ENCODE measurements around the gene RSPH3. TPM values are rescaled to one million over a fixed set of nuclear protein-coding genes. Genes with fewer than 3 reads are reported as not detected.

Gene RSPH3
- total RNA-seq, 2 experiments from 2014 or later = 0.59 to 1.1 TPM

- Mint-ChIP-seq H3K4me1 (ENCODE audit: low read depth) (peaks cover 9% of the 10 kb centered on the region), H3K4me3 (no peak overlapping the region), H3K27me3 (no peaks in the 10 kb centered on the region), H3K27ac (no peak overlapping the region), H3K9me3 (peaks cover 15% of the 10 kb centered on the region), H3K36me3 (ENCODE audit: low read depth) (peaks cover 32% of the 10 kb centered on the region)
- no peak overlapping the region for H3K4me3 ChIP-seq (ENCODE audit: low read length)
- CTCF ChIA-PET = no interaction called here
- H3K27ac ChIP-seq (ENCODE audit: low read depth in 1 of 2, low read length in 2 of 2) = no peak overlapping the region
- H3K27me3 ChIP-seq (ENCODE audit: control insufficient read depth in 1 of 2, insufficient read depth in 2 of 2, low read length in 2 of 2) = no peaks in the 10 kb centered on the region
- POLR2A ChIA-PET = interaction anchor here (0.6 to 1.7 kb wide), 3 partner anchors 10 to 56 kb away, joined by 3 to 4 read pairs (median 3); no protein-coding TSS in a partner anchor
- ATAC-seq (ENCODE audit: poor library complexity) = no peak
- intact Hi-C loops (cut with DNase I, micrococcal nuclease) = no loop called here
- H3K9me3 ChIP-seq (ENCODE audit: control insufficient read depth in 1 of 2, insufficient read depth in 1 of 2, low read length in 2 of 2) = peaks cover 10 to 25% of the 10 kb centered on the region in 2 experiments
- no peak for DNase-seq
- peaks cover 8% of the 10 kb centered on the region for H3K4me1 ChIP-seq (ENCODE audit: insufficient read depth, low read length)
- no peaks in the 10 kb centered on the region for H3K36me3 ChIP-seq (ENCODE audit: insufficient read depth, low read length)
- TF ChIP-seq, protein P1, sequence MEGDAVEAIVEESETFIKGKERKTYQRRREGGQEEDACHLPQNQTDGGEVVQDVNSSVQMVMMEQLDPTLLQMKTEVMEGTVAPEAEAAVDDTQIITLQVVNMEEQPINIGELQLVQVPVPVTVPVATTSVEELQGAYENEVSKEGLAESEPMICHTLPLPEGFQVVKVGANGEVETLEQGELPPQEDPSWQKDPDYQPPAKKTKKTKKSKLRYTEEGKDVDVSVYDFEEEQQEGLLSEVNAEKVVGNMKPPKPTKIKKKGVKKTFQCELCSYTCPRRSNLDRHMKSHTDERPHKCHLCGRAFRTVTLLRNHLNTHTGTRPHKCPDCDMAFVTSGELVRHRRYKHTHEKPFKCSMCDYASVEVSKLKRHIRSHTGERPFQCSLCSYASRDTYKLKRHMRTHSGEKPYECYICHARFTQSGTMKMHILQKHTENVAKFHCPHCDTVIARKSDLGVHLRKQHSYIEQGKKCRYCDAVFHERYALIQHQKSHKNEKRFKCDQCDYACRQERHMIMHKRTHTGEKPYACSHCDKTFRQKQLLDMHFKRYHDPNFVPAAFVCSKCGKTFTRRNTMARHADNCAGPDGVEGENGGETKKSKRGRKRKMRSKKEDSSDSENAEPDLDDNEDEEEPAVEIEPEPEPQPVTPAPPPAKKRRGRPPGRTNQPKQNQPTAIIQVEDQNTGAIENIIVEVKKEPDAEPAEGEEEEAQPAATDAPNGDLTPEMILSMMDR (IDR thresholded peaks at IDR 0.05) = no peak
Measured at GRCh38 chr6:159023893-159024292, 23.9 kb upstream of the RSPH3 start.

- Mint-ChIP-seq H3K4me3 (no peak overlapping the region), H3K27ac (no peak overlapping the region), H3K36me3 (ENCODE audit: low read depth) (peaks cover 21% of the 10 kb centered on the region), H3K27me3 (no peaks in the 10 kb centered on the region), H3K9me3 (peaks cover 7% of the 10 kb centered on the region), H3K4me1 (ENCODE audit: low read depth) (peaks cover 36% of the 10 kb centered on the region)
- H3K27me3 ChIP-seq (ENCODE audit: control insufficient read depth in 1 of 2, insufficient read depth in 2 of 2, low read length in 2 of 2) = no peaks in the 10 kb centered on the region
- no peak overlapping the region for H3K4me3 ChIP-seq (ENCODE audit: low read length)
- ChIA-PET POLR2A (interaction anchor here (5.1 kb wide), 1 partner anchor 23 kb away, joined by 41 read pairs; the partner anchor contains the start of gene TAGAP), CTCF (interaction anchor here (4.6 kb wide), 1 partner anchor 115 kb away, joined by 23 read pairs; no protein-coding TSS in a partner anchor)
- peaks cover 8 to 10% of the 10 kb centered on the region in 2 experiments for H3K9me3 ChIP-seq (ENCODE audit: control insufficient read depth in 1 of 2, insufficient read depth in 1 of 2, low read length in 2 of 2)
- DNase-seq (no peak), ATAC-seq (ENCODE audit: poor library complexity) (no peak)
- no peaks in the 10 kb centered on the region for H3K36me3 ChIP-seq (ENCODE audit: insufficient read depth, low read length)
- TF ChIP-seq, protein P1 (IDR thresholded peaks at IDR 0.05) = no peak
- H3K27ac ChIP-seq (ENCODE audit: low read depth in 1 of 2, low read length in 2 of 2) = no peak overlapping the region
- peaks cover 27% of the 10 kb centered on the region for H3K4me1 ChIP-seq (ENCODE audit: insufficient read depth, low read length)
- intact Hi-C loops (cut with DNase I, micrococcal nuclease) = no loop called here
Measured at GRCh38 chr6:159020011-159020410, 20.0 kb upstream of the RSPH3 start.

GRCh38 chr6:159017757-159018559 is 18.0 kb upstream of the RSPH3 start:
- CTCF ChIA-PET = interaction anchor here (1.2 to 4.6 kb wide), 7 partner anchors 9 to 117 kb away, joined by 3 to 23 read pairs (median 5); no protein-coding TSS in a partner anchor
- Mint-ChIP-seq H3K27me3 (no peaks in the 10 kb centered on the region), H3K27ac (peak overlapping the region; percentile 45), H3K4me1 (ENCODE audit: low read depth) (peaks cover 57% of the 10 kb centered on the region), H3K9me3 (no peaks in the 10 kb centered on the region), H3K4me3 (peak overlapping the region; percentile 46), H3K36me3 (ENCODE audit: low read depth) (peaks cover 3% of the 10 kb centered on the region)
- POLR2A ChIA-PET = interaction anchor here (0.5 to 5.1 kb wide), 15 partner anchors 9 to 771 kb away, joined by 3 to 41 read pairs (median 5); partner anchors contain the start of genes RSPH3 and TAGAP
- H3K36me3 ChIP-seq (ENCODE audit: insufficient read depth, low read length) = no peaks in the 10 kb centered on the region
- ATAC-seq (ENCODE audit: poor library complexity) (no peak), DNase-seq (peak in 1 of 14 experiments; percentile 34)
- no peak overlapping the region for H3K4me3 ChIP-seq (ENCODE audit: low read length)
- TF ChIP-seq, protein P1 (IDR thresholded peaks at IDR 0.05) = no peak
- H3K27ac ChIP-seq (ENCODE audit: low read depth in 1 of 2, low read length in 2 of 2) = peak overlapping the region; percentile 9 to 57
- H3K9me3 ChIP-seq (ENCODE audit: control insufficient read depth in 1 of 2, insufficient read depth in 1 of 2, low read length in 2 of 2) = no peaks in the 10 kb centered on the region
- H3K4me1 ChIP-seq (ENCODE audit: insufficient read depth, low read length) = peaks cover 44% of the 10 kb centered on the region
- intact Hi-C loops (cut with DNase I, micrococcal nuclease) = no loop called here
- H3K27me3 ChIP-seq (ENCODE audit: control insufficient read depth in 1 of 2, insufficient read depth in 2 of 2, low read length in 2 of 2) = no peaks in the 10 kb centered on the region
